Kidney (tissue), 22 donors: ENCODE measurements around the gene CHMP1A. TPM values are rescaled to one million over a fixed set of nuclear protein-coding genes. Genes with fewer than 3 reads are reported as not detected.

Source experiments
- DNase-seq, 5 donors: peaks; one replicate each; pipeline ENCODE4 v3.0.0-alpha.2; 2013 to 2020
- FAIRE-seq: peaks from 2 replicates; lab custom pipeline; 2012; peaks lifted over from hg19 to GRCh38; lab: Jason Lieb, UNC
- H3K27ac ChIP-seq, 2 donors: one replicate each; pipeline ENCODE4 v1.7.0; 2013; ENCODE audit warnings: low read depth in 2 of 2, low read length in 2 of 2, inconsistent platforms in 1 of 2
- H3K27me3 ChIP-seq: one replicate; pipeline ENCODE4 v1.7.1; 2013; ENCODE audit warnings: low read length, inconsistent platforms; ENCODE audit not compliant: control insufficient read depth, insufficient read depth
- H3K36me3 ChIP-seq, 3 donors: one replicate each; pipeline versions ENCODE4 v1.7.0 to v1.7.1; 2013; ENCODE audit warnings: low read length in 3 of 3, control low read depth in 1 of 3, inconsistent platforms in 1 of 3; ENCODE audit not compliant: insufficient read depth in 3 of 3, control insufficient read depth in 2 of 3
- H3K4me1 ChIP-seq, 3 donors: one replicate each; pipeline versions ENCODE4 v1.7.0 to v1.7.1; 2013; ENCODE audit warnings: low read length in 3 of 3, inconsistent platforms in 1 of 3, low read depth in 1 of 3; ENCODE audit not compliant: control insufficient read depth in 2 of 3, insufficient read depth in 2 of 3
- H3K4me3 ChIP-seq, 3 donors: one replicate each; pipeline versions ENCODE4 v1.7.0 to v1.8.1; 2013; ENCODE audit warnings: low read length in 3 of 3, control low read depth in 1 of 3, inconsistent platforms in 1 of 3
- H3K9ac ChIP-seq, 3 donors: one replicate each; pipeline versions ENCODE4 v1.7.0 to v1.7.1; 2013; ENCODE audit warnings: low read length in 3 of 3, control low read depth in 1 of 3, inconsistent platforms in 1 of 3
- H3K9me3 ChIP-seq, 3 donors: one replicate each; pipeline versions ENCODE4 v1.7.0 to v1.7.1; 2013; ENCODE audit warnings: low read length in 3 of 3, control low read depth in 1 of 3, inconsistent platforms in 1 of 3; ENCODE audit not compliant: control insufficient read depth in 2 of 3, insufficient read depth in 1 of 3
- intact Hi-C: fragments of 100-400 bp; cut with DNase I; formaldehyde crosslinking; loops from one replicate; pipeline ENCODE4 v1.11.1; 2022
- long read RNA-seq, 10 donors: library from polyadenylated mRNA in 1 of 10; unstranded in 1 of 10; transcript quantifications; one replicate each; pipeline ENCODE4 v2.0.0 and lab custom pipeline, GENCODE V29; 2021 to 2026
- polyA plus RNA-seq: library from polyadenylated mRNA; stranded (reverse); fragments of 350-450 nt; fragmentation: Illumina TruSeq; extraction: RNeasy Lipid Tissue Mini Kit (QIAGEN cat#74804); gene quantifications from one replicate; pipeline ENCODE4 v1.2.3, GENCODE V29; 2014; ENCODE audit warnings: low read depth, low replicate concordance; ENCODE audit not compliant: insufficient read depth
- total RNA-seq: library from RNA; stranded (reverse); fragmentation: NEBNext Ultra II Directional; extraction: Animal tissue kit (Norgen Biotek cat#: 25700); gene quantifications from one replicate; pipeline ENCODE4 v1.2.1, GENCODE V29; 2021
- TF ChIP-seq, protein P1 (sequence below): IDR thresholded peaks from 3 replicates; pipeline ENCODE4 v1.5.1; 2012; ENCODE audit warnings: mild to moderate bottlenecking, moderate library complexity, borderline replicate concordance; ENCODE audit not compliant: insufficient read depth; ENCODE audit errors: extremely low read depth
- donor health status: control.
- donor health status: control.
- donor health status: control.
- donor health status: control.
- donor health status: control.
- donor health status: DM: yes; HTN: yes; CAD: no.
- donor health status: Normal renal cell carcinoma (clear cell type).

Gene CHMP1A
- 96.1 TPM for total RNA-seq
- 71.3 TPM for polyA plus RNA-seq
- long read RNA-seq, donor 1, partial matches to known transcripts: 0 of 30 reads
- long read RNA-seq, donor 1, other reads (novel, unspliced or antisense): 28 of 30 reads
- long read RNA-seq, donor 2, partial matches to known transcripts: 0 of 33 reads
- long read RNA-seq, donor 2, other reads (novel, unspliced or antisense): 29 of 33 reads
- long read RNA-seq, donor 3, partial matches to known transcripts: 0 of 16 reads
- long read RNA-seq, donor 3, other reads (novel, unspliced or antisense): 14 of 16 reads
- long read RNA-seq, donor 4, partial matches to known transcripts: 0 of 33 reads
- long read RNA-seq, donor 4, other reads (novel, unspliced or antisense): 30 of 33 reads
- long read RNA-seq, donor 5: 0 reads
- long read RNA-seq, donor 6, partial matches to known transcripts: 0 of 12 reads
- long read RNA-seq, donor 6, other reads (novel, unspliced or antisense): 11 of 12 reads
- long read RNA-seq, donor 7, partial matches to known transcripts: 6 of 162 reads
- long read RNA-seq, donor 7, other reads (novel, unspliced or antisense): 153 of 162 reads
- long read RNA-seq, donor 8, partial matches to known transcripts: 0 of 23 reads
- long read RNA-seq, donor 8, other reads (novel, unspliced or antisense): 18 of 23 reads
- long read RNA-seq, donor 9, partial matches to known transcripts: 0 of 20 reads
- long read RNA-seq, donor 9, other reads (novel, unspliced or antisense): 18 of 20 reads
- long read RNA-seq, donor 10, partial matches to known transcripts: 0 of 16 reads
- long read RNA-seq, donor 10, other reads (novel, unspliced or antisense): 15 of 16 reads

DNA sequence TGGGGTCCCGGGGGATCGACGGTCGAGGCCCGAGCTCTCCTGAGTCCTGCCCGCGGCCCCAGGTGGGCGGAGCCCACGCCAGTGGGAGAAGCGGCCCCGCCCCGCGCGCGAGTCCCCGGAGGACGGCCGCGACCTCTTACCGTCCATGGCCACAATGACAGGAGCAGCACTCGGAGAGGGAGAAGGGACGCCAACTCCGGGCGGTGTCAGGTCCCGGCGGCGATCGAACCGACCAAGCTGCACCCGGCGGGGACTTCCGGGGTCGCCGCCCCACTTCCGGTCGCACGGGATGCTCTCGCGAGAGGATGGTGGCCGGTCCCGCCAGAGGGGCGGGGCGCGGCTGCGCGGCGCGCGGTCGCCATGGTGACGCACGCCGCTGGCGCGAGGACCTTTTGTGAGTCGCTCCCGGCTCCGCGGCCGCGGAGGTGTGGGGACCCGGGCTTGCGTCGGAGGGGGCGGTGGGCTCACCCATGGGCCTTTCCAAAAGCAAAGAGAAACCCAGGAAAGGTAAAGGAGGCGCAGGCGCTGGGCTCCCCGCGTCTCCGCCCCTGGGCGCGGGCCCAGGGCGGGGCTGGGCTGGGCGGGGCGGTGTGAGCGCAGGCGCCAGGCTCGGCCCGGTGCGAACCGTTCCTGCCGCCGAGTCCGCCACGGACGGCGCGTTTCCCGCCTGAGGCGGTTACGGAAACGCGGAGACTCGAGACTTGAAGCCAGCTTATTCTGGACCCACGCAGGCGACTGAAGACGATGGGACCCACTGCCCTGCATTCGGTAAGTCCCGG is at the start of gene CHMP1A, which contains the start of gene SPATA33:
Gene CHMP1A, minus strand, starts transcription at position 267 of the 779 bp plus-strand sequence. Its CDS starts 120 bp downstream, at position 147.
Gene SPATA33, plus strand, starts transcription at position 395 of the 779 bp plus-strand sequence. Its CDS starts 76 bp downstream, at position 471.
- H3K27me3 ChIP-seq: no peaks in the 10 kb centered on the region
- H3K27ac ChIP-seq: peak within 1 kb of the TSS; percentile 51 to 69
- peak within 1 kb of the TSS; percentile 89 to 92 (median 91) for H3K4me3 ChIP-seq
- intact Hi-C loops: no loop called here
- DNase-seq (peak; percentile 90 to 96 (median 95)), FAIRE-seq (no peak)
- H3K4me1 ChIP-seq: peaks cover 0 to 13% (median 5%) of the 10 kb centered on the region in 3 donors
- H3K36me3 ChIP-seq: peaks cover 0 to 2% (median 2%) of the 10 kb centered on the region in 3 donors
- peak within 1 kb of the TSS; percentile 83 to 90 (median 87) for H3K9ac ChIP-seq
- H3K9me3 ChIP-seq: no peaks in the 10 kb centered on the region
- TF ChIP-seq, protein P1, sequence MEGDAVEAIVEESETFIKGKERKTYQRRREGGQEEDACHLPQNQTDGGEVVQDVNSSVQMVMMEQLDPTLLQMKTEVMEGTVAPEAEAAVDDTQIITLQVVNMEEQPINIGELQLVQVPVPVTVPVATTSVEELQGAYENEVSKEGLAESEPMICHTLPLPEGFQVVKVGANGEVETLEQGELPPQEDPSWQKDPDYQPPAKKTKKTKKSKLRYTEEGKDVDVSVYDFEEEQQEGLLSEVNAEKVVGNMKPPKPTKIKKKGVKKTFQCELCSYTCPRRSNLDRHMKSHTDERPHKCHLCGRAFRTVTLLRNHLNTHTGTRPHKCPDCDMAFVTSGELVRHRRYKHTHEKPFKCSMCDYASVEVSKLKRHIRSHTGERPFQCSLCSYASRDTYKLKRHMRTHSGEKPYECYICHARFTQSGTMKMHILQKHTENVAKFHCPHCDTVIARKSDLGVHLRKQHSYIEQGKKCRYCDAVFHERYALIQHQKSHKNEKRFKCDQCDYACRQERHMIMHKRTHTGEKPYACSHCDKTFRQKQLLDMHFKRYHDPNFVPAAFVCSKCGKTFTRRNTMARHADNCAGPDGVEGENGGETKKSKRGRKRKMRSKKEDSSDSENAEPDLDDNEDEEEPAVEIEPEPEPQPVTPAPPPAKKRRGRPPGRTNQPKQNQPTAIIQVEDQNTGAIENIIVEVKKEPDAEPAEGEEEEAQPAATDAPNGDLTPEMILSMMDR: no peak

DNA sequence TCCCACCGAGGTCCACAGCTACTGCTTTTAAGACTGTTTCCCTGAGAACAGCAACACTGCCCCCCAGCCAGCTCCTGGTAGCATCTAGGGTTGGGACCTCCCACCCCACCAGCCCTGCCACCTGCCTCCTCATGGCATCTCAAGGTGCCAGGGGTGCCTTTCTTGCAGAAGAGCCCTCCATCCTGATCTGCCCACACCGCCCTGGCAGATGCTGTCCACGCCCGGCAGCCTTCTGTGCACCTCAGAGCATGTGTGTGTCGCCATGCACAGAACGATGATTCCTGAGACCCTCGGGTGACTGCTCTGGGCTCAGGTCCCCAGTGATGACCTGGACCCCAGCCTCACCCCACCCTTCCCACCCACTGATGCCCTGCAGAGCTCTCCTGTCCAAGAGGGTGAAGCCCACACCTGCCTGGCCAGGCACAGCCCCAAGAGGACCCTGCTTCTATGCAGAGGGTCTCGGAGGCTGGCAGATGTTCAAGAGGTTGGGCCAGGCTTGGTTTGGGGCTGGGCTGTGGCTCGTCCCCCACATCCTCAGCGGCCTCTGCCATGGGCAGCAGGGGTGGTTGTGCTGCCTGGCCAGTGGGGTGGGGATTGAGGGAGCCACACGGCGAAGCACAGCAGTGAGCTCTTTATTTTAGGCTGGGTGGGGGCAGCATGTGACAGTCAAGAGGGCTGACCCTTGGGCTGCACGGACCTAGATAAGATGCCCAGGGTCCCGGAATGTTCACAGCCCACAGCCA is 49.2 kb upstream of the CHMP1A start:
- FAIRE-seq (no peak), DNase-seq (peak in 2 of 5 donors; percentile 53 to 74)
- Histone ChIP-seq H3K27me3 (no peaks in the 10 kb centered on the region), H3K27ac (no peak overlapping the region), H3K9ac (no peak overlapping the region), H3K4me1 (peaks cover 0 to 3% (median 0%) of the 10 kb centered on the region in 3 donors), H3K4me3 (no peak overlapping the region), H3K36me3 (no peaks in the 10 kb centered on the region), H3K9me3 (no peaks in the 10 kb centered on the region)
- intact Hi-C loops: loop anchor here (10.0 kb wide), 1 partner anchor 158 kb away; no protein-coding TSS in a partner anchor
- TF ChIP-seq, protein P1: no peak

DNA sequence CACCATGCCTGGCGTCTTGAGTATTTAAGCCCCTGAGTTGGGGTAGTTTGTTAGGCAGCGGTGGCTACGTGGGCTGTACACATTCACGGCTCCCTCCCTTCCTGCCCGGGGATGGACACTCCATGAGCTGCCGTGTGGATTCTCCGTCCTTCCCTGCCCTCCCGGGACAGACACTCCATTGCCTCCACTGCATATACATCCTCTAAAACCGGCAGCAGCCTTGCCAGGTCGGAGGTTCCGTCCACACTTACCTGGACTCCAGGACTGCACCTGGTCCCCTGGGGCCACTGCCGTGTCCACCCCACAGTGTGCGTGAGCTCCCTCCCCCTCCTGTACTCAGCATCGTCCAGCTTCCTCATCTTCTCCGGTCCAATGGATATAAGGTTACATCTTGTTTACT is 47.5 kb upstream of the CHMP1A start:
- DNase-seq: peak in 2 of 5 donors; percentile 50 to 68
- H3K36me3 ChIP-seq: no peaks in the 10 kb centered on the region
- intact Hi-C loops: loop anchor here (10.0 kb wide), 1 partner anchor 160 kb away; no protein-coding TSS in a partner anchor
- peaks cover 0 to 11% (median 5%) of the 10 kb centered on the region in 3 donors for H3K4me1 ChIP-seq
- no peak for FAIRE-seq
- no peaks in the 10 kb centered on the region for H3K9me3 ChIP-seq
- TF ChIP-seq, protein P1: no peak
- no peak overlapping the region for H3K4me3 ChIP-seq
- no peak overlapping the region for H3K9ac ChIP-seq
- H3K27me3 ChIP-seq: no peaks in the 10 kb centered on the region
- H3K27ac ChIP-seq: no peak overlapping the region
